Measurements from ENCODE around the gene MIA.
"Not testable (repeated sequence)": the region's sequence is repeated elsewhere in the genome, so short reads cannot be mapped to it uniquely, and the experiment has no call there.

MIA gene

DNA sequence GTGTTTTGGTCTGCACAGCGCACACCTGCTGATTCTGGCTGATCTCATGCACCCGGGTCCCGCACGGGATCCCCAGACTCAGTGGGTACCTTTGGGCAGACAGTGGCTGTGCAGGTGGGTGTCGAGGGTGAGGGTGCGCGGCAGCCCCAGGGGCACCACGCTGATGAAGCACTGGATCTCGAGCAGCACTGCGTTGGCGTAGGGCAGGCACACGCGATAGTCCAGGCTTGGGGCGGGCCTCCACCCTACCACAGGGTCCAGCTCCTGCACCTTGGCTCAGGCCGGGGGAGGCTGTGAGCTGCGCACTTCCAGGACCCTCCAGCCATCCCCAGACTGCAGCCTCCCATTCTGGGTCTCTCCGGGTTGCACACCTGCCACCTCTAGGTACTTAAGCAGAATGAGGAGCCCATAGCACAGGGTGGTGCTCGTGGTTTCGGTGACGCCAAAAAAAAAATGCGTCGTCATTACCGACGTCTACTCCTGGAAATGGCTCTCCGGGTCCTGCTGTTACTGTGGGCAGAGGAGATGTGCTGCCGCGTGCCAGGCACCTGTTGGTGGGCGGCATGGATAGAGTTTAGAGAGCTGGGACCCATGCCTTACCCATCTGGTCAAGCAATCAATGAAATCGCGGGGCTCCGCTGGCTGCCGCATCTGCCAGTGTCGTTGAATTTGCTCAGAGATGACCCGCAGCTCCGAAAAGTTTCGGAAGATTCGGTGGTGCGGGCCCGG is 34.2 kb downstream of the MIA start:
- peak overlapping the region; percentile 88 for H3K27ac ChIP-seq
- ChIA-PET POLR2A (ENCODE audit: low non-redundant PET) (interaction anchor here (0.6 kb wide), 1 partner anchor 89 kb away, joined by 3 read pairs; no protein-coding TSS in a partner anchor), CTCF (no interaction called here)
- DNase-seq (ENCODE audit: low spot score) = no peak
- TF ChIP-seq, protein P1, sequence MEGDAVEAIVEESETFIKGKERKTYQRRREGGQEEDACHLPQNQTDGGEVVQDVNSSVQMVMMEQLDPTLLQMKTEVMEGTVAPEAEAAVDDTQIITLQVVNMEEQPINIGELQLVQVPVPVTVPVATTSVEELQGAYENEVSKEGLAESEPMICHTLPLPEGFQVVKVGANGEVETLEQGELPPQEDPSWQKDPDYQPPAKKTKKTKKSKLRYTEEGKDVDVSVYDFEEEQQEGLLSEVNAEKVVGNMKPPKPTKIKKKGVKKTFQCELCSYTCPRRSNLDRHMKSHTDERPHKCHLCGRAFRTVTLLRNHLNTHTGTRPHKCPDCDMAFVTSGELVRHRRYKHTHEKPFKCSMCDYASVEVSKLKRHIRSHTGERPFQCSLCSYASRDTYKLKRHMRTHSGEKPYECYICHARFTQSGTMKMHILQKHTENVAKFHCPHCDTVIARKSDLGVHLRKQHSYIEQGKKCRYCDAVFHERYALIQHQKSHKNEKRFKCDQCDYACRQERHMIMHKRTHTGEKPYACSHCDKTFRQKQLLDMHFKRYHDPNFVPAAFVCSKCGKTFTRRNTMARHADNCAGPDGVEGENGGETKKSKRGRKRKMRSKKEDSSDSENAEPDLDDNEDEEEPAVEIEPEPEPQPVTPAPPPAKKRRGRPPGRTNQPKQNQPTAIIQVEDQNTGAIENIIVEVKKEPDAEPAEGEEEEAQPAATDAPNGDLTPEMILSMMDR (conservative IDR thresholded peaks at IDR 0.05; ENCODE audit: low read depth) = no peak

DNA sequence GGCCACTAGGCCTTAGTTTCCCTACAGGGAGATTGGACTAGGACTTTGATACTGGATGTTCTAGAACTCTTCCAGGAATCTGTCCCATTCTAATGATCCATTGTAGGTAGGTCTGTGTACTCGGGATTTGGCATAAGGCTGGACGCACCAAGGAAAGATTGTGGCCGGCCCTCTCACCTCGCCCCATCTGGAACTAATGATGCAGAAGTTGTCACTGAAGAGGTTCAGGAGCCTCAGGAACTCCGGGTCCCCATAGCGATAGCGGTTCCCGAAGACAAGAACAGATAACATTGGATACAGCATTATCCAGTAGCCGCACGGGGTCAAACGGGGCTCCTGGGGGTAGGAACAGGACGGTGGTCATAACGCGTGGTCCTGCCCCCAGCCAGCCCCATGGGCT is 34.8 kb downstream of the MIA start:
- TF ChIP-seq, protein P1 (conservative IDR thresholded peaks at IDR 0.05; ENCODE audit: low read depth) = no peak
- DNase-seq (ENCODE audit: low spot score) = no peak
- CTCF ChIA-PET = no interaction called here
- POLR2A ChIA-PET (ENCODE audit: low non-redundant PET) = no interaction called here
- H3K27ac ChIP-seq = peak overlapping the region; percentile 88

DNA sequence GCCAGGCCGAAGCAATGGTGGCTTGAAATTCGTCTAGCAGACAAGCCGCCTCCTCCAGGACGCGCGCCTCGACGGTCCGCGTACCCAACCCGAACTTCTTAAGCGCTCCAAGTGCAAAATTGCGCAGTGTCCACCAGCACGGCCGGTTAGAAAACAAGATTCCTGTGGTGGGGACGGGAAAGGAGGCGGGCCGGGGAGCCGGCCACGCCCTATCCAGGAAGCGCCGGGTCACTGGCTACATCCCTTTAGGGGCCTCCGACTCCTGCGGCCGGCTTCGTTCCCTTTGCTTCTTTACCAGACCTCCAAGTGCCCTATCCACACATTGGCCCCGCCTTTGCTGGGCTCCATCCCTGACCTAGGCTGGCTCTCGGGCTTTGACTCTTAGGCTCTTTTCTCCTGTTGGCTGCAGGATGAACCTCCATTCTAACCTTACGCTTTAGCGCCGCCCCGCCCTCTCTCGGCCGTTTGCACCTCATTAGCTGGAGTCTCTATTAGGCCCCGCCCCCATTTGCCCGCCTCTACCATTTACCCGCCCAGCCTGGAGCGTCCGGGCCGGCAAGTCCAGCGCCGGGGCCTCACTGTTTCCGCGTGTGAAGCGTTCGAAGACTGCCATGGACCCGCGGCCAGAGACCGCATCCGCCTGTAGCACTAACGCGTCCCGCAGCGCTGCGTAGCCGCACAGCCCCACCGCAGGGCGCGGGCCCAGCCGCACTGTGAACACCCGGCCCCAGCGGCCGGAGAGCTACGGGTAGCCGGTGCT is 35.5 kb downstream of the MIA start:
- CTCF ChIA-PET; POLR2A ChIA-PET (ENCODE audit: low non-redundant PET): not testable (repeated sequence)
- peak; percentile 34 for DNase-seq (ENCODE audit: low spot score)
- peak overlapping the region; percentile 88 for H3K27ac ChIP-seq

DNA sequence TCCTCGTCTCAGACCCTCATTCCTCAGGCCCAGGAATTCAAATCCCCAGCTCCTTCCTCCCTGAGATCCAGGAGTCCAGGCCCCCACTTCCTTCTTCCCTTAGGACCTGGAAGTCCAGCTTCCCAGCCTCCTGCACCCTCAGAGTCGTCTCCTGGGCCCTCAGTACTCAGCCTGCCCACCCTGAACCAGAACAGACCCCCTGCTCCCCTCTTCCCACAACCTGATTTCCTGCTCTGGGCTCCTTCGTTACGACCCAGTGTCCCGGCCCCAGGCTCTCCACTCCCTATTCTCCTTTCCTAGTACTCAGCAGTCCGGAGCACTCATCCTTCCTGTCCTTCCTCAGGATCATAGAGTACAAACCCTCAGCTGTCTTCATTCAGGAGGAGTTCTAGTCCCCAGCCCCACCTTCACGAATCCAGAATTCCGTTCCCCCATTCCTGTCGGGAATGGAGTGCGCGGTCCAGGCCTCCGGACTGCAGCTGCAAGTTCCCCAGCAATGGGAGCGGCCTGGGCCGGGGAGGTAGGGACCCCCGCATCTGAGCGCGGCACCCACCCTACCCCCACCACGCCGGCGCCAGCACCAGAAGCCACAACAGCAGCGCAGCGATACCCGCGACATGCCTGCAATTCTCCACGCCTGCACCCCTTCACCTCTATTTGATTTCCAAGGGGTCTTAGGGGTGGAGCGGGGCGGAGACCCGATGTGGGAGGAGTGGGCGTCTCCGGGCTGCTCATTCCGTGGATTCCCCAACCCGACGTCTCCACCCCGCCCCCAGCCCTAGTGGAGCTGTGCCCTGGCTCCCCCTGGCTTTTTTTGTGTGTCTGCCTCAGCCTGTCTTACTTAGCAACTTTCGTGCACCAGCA is 36.4 kb downstream of the MIA start:
- no peak for DNase-seq (ENCODE audit: low spot score)
- ChIA-PET POLR2A (ENCODE audit: low non-redundant PET) (no interaction called here), CTCF (no interaction called here)
- H3K27ac ChIP-seq = peak overlapping the region; percentile 88
- TF ChIP-seq, protein P1 (conservative IDR thresholded peaks at IDR 0.05; ENCODE audit: low read depth) = no peak

DNA sequence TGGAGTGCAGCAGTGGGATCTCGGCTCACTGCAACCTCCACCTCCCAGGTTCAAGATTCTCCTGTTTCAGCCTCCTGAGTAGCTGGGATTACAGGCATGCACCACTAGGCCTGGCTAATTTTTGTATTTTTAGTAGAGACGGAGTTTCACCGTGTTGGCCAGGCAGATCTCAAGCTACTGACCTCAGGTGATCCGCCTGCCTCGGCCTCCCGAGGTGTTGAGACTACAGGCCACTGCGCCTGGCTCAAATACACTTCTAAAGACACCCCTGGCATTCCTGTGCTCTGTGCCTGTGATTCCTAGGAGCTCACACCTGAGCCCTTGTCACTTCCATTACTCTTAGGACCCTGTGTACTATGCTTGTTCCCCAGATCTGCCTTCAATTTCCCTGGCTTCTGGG is 37.2 kb downstream of the MIA start:
- peak overlapping the region; percentile 88 for H3K27ac ChIP-seq
- CTCF ChIA-PET; DNase-seq (ENCODE audit: low spot score); POLR2A ChIA-PET (ENCODE audit: low non-redundant PET): not testable (repeated sequence)

DNA sequence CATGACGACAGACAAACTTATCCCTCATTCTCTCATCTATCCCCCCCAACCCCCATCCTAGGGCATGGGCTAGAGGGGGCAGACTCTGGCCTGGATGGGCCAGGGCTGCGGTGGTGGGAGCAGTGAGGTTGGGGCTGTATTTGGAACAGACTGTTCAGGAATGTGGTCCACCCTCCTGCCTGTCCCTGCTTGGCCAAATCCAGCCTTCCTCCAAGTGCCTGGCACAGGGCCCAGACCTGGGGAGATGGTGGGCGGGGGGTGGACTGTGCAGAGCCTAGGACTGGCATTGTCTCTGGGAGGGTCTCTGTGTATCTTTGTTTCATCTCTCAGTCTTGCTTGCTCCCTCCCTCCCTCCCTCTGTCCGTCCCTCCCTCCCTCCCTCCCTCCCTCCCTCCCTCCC is 37.9 kb downstream of the MIA start:
- ChIA-PET CTCF (no interaction called here), POLR2A (ENCODE audit: low non-redundant PET) (no interaction called here)
- TF ChIP-seq, protein P1 (conservative IDR thresholded peaks at IDR 0.05; ENCODE audit: low read depth) = no peak
- DNase-seq (ENCODE audit: low spot score) = no peak
- peak overlapping the region; percentile 88 for H3K27ac ChIP-seq

DNA sequence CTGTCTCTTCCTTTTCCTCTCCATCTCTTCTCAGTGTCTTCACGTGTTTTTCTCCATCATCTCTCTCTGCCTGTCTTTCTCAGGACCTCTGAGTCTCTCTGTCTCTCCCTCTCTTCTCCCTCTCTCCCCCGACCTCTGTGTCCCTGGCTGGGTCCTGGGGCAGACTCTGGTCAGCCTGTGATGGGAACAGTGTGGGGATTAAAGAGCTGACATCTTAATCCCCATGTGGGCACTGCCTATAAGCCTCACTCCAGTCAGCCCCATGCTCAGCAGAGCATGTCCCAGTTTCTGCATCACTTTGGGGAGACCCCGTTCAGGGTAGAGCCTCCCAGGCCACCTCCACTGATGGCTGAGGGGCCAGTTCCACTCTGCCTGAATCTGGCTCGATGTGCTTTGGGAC is 39.9 kb downstream of the MIA start:
- TF ChIP-seq, protein P1 (conservative IDR thresholded peaks at IDR 0.05; ENCODE audit: low read depth) = no peak
- ChIA-PET CTCF (interaction anchor here (0.7 kb wide), 1 partner anchor 478 kb away, joined by 4 read pairs; no protein-coding TSS in a partner anchor), POLR2A (ENCODE audit: low non-redundant PET) (no interaction called here)
- DNase-seq (ENCODE audit: low spot score) = no peak
- H3K27ac ChIP-seq = no peak overlapping the region

Data from RWPE1 (cell line).